C4-2B (cell line): Measurements from ENCODE around the gene ADARB2.

Experiments used
- H3K27ac ChIP-seq: fragments of 450-650 bp; 2 replicates; pipeline ENCODE4 v1.5.1; 2017
- ZFX ChIP-seq: fragments of 450-650 bp; IDR thresholded peaks from 2 replicates; pipeline ENCODE4 v1.6.1; 2017
- TF ChIP-seq, protein P1 (sequence below): fragments of 450-650 bp; conservative IDR thresholded peaks from 2 replicates; pipeline ENCODE4 v1.5.1; 2017; ENCODE audit warnings: mild to moderate bottlenecking

Gene ADARB2

DNA sequence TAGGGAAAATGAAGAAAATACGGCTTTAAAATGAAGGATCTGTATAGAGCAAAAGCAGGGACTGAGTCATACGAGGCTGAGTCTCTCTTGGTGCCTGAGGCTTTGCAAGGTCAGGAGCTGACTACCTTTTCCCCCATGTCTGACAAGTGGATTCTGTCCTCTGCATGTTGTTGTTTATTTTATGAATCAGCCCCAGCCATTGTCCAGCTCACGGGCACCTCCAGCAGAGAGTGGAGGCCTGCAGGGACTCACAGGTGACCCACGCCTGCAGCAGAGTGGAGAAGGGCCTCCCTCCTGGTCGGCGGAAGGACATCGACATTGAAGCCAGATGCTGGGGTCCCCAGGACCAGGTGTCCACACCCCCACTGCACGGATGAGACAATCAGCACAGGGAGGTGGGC lies 447.3 kb downstream of the ADARB2 start:
- H3K27ac ChIP-seq = no peak overlapping the region
- TF ChIP-seq ZFX = no peak
- TF ChIP-seq, protein P1, sequence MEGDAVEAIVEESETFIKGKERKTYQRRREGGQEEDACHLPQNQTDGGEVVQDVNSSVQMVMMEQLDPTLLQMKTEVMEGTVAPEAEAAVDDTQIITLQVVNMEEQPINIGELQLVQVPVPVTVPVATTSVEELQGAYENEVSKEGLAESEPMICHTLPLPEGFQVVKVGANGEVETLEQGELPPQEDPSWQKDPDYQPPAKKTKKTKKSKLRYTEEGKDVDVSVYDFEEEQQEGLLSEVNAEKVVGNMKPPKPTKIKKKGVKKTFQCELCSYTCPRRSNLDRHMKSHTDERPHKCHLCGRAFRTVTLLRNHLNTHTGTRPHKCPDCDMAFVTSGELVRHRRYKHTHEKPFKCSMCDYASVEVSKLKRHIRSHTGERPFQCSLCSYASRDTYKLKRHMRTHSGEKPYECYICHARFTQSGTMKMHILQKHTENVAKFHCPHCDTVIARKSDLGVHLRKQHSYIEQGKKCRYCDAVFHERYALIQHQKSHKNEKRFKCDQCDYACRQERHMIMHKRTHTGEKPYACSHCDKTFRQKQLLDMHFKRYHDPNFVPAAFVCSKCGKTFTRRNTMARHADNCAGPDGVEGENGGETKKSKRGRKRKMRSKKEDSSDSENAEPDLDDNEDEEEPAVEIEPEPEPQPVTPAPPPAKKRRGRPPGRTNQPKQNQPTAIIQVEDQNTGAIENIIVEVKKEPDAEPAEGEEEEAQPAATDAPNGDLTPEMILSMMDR = no peak

DNA sequence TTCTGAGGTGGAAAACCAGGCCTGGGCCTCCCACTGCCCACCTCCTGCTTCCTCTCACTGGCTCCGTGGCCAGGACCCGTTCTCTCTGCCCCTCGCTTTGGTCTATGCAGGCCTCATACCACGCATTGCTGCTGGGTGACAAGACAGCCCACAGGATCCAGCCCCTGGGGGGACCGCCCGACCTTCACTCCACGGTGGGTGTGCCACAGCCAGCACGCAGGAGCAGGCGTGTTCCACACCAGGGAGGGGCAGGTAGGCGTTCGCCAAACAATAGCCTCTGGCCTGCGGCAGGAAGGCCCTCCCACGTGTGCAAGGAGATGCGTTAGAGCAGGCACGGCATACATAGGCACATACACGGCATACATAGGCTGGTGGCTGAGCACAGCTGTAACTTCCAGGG lies 447.7 kb downstream of the ADARB2 start:
- H3K27ac ChIP-seq = no peak overlapping the region
- TF ChIP-seq, protein P1 = no peak
- no peak for TF ChIP-seq ZFX

DNA sequence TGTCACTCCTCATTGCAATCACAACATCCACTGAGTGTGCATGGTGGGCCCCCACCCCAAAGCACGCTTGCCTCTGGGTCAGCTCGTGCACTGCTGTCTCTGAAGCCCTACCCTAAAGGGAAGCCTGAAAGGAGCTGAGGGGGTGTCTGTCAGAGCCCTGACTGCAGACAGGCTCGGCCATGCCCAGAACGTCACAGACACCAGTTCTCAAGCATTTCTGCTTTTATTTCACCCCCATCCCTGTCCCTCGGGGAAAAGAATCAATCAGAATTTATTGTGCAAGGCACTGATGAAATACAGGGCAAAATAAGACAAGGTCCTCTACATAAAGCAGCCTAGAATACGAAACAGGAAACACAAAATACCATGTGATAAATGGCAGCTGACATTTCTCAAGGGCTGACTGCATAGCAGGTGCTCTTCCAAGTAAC lies 449.3 kb downstream of the ADARB2 start:
- no peak for TF ChIP-seq ZFX
- TF ChIP-seq, protein P1 = no peak
- no peak overlapping the region for H3K27ac ChIP-seq

DNA sequence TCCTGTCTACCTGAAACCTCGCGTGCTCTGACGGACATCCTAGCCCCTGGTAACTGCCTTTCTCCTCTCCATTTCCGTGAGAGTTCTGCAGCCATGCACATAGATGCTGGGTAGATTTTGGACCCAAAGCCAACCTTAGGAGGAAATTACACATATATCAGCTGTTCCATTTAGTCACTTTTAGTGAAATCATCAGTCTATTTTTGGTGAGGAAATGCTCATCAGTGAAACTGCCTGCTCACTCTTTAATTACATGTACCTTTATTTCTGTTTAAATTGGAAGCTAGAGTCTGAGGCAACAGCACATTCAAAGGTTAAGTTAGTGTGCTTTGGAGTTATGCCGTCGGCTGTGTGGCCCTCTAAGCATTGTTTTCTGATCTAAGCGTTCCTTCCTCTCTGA lies 449.8 kb downstream of the ADARB2 start:
- TF ChIP-seq, protein P1 = no peak
- H3K27ac ChIP-seq = no peak overlapping the region

DNA sequence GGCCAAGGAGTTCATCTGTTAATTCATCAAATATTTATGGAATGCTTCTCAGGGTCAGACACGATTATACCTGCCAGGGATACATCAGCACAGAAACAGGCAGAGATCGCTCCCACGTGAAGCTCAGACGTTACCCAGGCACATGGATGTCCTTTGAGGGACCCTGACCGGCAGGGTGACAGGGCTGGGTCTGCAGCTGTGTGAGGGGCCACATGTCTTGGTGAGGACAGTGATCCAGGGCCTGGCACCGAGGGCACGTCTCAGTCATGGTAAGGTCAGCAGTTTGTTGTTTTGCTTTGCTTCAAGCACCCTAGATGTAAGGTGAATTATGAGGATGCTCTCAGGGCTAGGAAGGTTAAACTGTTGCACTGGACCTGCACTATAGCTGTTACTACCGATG lies 453.2 kb downstream of the ADARB2 start:
- no peak for TF ChIP-seq ZFX
- TF ChIP-seq, protein P1 = no peak

DNA sequence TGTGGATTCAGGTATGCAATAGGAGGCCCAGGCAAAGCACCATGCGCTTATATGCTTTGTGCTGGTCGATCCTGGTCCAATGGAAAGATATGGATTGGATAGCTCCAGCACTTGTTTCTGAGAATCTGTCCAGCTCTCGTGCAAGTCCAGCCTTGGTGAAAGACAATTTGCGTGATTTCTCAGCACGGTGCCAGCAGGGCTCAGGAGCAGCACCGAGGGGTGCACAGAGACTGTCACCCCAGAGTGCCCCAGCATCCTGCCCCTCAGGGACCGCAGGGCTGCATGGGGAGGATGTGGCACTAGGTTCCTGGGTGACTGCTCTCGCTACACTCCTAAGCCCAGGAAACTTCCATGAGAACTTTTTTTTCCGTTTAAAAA lies 455.9 kb downstream of the ADARB2 start:
- H3K27ac ChIP-seq = no peak overlapping the region
- TF ChIP-seq ZFX = no peak
- TF ChIP-seq, protein P1 = no peak

More for the DNA sequence above, 453.2 kb downstream of the ADARB2 start:
- no peak overlapping the region for H3K27ac ChIP-seq

DNA sequence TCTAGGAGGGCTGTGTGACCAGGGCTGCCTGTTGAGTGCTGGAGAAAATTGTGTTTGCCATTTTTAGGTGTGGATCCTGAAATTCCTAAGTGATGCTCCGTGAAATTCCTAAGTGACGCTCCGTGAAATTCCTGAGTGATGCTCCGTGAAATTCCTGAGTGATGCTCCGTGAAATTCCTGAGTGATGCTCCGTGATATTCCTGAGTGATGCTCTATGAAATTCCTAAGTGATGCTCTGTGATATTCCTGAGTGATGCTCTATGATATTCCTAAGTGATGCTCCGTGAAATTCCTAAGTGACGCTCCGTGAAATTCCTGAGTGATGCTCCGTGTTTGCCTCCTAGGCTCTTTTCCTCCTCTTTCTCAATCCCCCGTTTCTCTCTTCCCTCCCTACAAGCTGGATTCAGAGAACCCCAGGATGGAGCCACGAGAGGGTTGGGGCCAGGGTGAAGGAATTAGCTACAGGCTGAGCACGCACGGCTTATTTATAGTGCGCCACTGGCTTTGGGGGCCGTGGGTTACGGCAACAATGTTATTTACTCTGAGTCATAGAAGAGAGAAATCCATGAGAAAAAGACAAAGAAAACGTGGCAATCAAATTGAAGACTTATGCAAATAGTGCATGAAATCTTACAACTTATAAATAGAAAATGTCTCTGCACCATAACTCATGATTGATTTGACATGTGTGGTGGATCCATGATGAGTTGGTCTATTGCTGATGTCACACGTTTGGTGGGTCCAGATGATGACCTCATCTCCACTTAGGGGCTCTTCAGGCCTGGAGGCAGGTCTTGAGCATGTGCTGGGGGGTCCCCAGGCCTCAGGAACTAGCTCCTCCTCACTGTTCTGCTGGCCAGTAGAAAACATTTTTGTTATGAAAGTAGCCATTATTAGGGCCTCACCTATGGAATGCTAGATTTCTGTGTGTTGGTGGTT lies 456.6 kb downstream of the ADARB2 start:
- TF ChIP-seq ZFX = no peak
- TF ChIP-seq, protein P1 = no peak
- no peak overlapping the region for H3K27ac ChIP-seq
